Neural cell (in vitro differentiated cells): ENCODE results near the gene AVPI1. TPM values are rescaled to one million over a fixed set of nuclear protein-coding genes. Genes with fewer than 3 reads are reported as not detected.

Experiments
- H2AFZ ChIP-seq: fragments of 200-600, 300-800 bp; sonication (generic), shearing (Covaris generic); 2 replicates; pipeline ENCODE4 v1.6.0; 2014; ENCODE audit warnings: low read depth, mild to moderate bottlenecking, antibody characterized with exemption, low read length, moderate library complexity
- H3F3A ChIP-seq: fragments of 200-600 bp; shearing (Covaris generic); 2 replicates; pipeline ENCODE4 v1.6.1; 2016; ENCODE audit warnings: mild to moderate bottlenecking, moderate library complexity, mixed read lengths, antibody characterized with exemption, low read length; ENCODE audit not compliant: insufficient read depth, poor library complexity, severe bottlenecking
- H3K27ac ChIP-seq: fragments of 200-600, 300-800 bp; sonication (generic), shearing (Covaris generic); 2 replicates; pipeline ENCODE4 v1.5.1; 2014; ENCODE audit warnings: mild to moderate bottlenecking, low read length, moderate library complexity
- H3K27me3 ChIP-seq: fragments of 300-800, 200-600 bp; sonication (generic), shearing (Covaris generic); 2 replicates; pipeline ENCODE4 v1.6.0; 2014; ENCODE audit warnings: mild to moderate bottlenecking, low read depth, low read length, moderate library complexity; ENCODE audit not compliant: insufficient read depth
- H3K36me3 ChIP-seq: fragments of 300-800, 200-600 bp; sonication (generic), shearing (Covaris generic); 2 replicates; pipeline ENCODE4 v1.5.1; 2014; ENCODE audit warnings: mild to moderate bottlenecking, antibody characterized with exemption, low read length, moderate library complexity; ENCODE audit not compliant: insufficient read depth
- H3K4me2 ChIP-seq: fragments of 300-800, 200-600 bp; sonication (generic), shearing (Covaris generic); 2 replicates; pipeline ENCODE4 v1.6.0; 2014; ENCODE audit warnings: mild to moderate bottlenecking, low read length
- H3K4me3 ChIP-seq: fragments of 300-800, 200-600 bp; sonication (generic), shearing (Covaris generic); 2 replicates; pipeline ENCODE4 v1.5.1; 2014; ENCODE audit warnings: mild to moderate bottlenecking, low read length, moderate library complexity
- H3K79me2 ChIP-seq: fragments of 200-600 bp; shearing (Covaris generic); replicated peaks from 2 replicates; pipeline ENCODE4 v1.6.0; 2014; ENCODE audit warnings: mild to moderate bottlenecking, low read length, moderate library complexity; ENCODE audit not compliant: insufficient read depth
- H3K9ac ChIP-seq: fragments of 300-800, 200-600 bp; sonication (generic), shearing (Covaris generic); 2 replicates; pipeline ENCODE4 v1.6.1; 2016; ENCODE audit warnings: mild to moderate bottlenecking, low read length, mixed read lengths
- H3K9me2 ChIP-seq: fragments of 200-600 bp; shearing (Covaris generic); 2 replicates; pipeline ENCODE4 v1.6.1; 2016; ENCODE audit warnings: mild to moderate bottlenecking, low read length, mixed read lengths; ENCODE audit not compliant: insufficient read depth
- H3K9me3 ChIP-seq: fragments of 200-600, 300-800 bp; sonication (generic), shearing (Covaris generic); 2 replicates; pipeline ENCODE4 v1.6.1; 2016; ENCODE audit warnings: mild to moderate bottlenecking, mixed run types, low read length, moderate library complexity, mixed read lengths
- H4K20me1 ChIP-seq: fragments of 200-600 bp; shearing (Covaris generic); 2 replicates; pipeline ENCODE4 v1.6.1; 2016; ENCODE audit warnings: mild to moderate bottlenecking, mixed run types; ENCODE audit not compliant: insufficient read depth
- EP300 ChIP-seq: fragments of 450-650 bp; conservative IDR thresholded peaks from 2 replicates; pipeline ENCODE4 v1.6.1; 2014; ENCODE audit warnings: antibody characterized with exemption, mild to moderate bottlenecking, moderate library complexity; ENCODE audit not compliant: poor library complexity, severe bottlenecking
- EZH2 ChIP-seq: fragments of 200-600, 300-800 bp; shearing (Covaris generic), sonication (generic); IDR thresholded peaks from 2 replicates; pipeline ENCODE4 v1.6.1; 2014; ENCODE audit warnings: antibody characterized with exemption, low read length, borderline replicate concordance, mild to moderate bottlenecking; ENCODE audit not compliant: insufficient read depth, poor library complexity, severe bottlenecking
- MXI1 ChIP-seq: fragments of 450-650 bp; conservative IDR thresholded peaks from 2 replicates; pipeline ENCODE4 v1.6.1; 2014; ENCODE audit warnings: antibody characterized with exemption, mild to moderate bottlenecking; ENCODE audit not compliant: poor library complexity, severe bottlenecking
- POLR2AphosphoS5 ChIP-seq: IDR thresholded peaks from 2 replicates; pipeline ENCODE4 v1.6.1; 2012
- RAD21 ChIP-seq: fragments of 450-650 bp; conservative IDR thresholded peaks from 2 replicates; pipeline ENCODE4 v1.6.1; 2014; ENCODE audit warnings: antibody characterized with exemption, mild to moderate bottlenecking, moderate library complexity
- REST ChIP-seq: IDR thresholded peaks from 2 replicates; pipeline ENCODE4 v1.6.1; 2012; ENCODE audit warnings: borderline replicate concordance
- SMC3 ChIP-seq: fragments of 450-650 bp; conservative IDR thresholded peaks from 2 replicates; pipeline ENCODE4 v1.6.1; 2014; ENCODE audit warnings: antibody characterized with exemption, mild to moderate bottlenecking, moderate library complexity; ENCODE audit not compliant: poor library complexity
- TAF1 ChIP-seq: IDR thresholded peaks from 2 replicates; pipeline ENCODE4 v1.6.1; 2012; ENCODE audit warnings: low read depth
- polyA plus RNA-seq: library from polyadenylated mRNA; depleted of rRNA; stranded (reverse); fragments of >200 nt; gene quantifications from 2 replicates; pipeline ENCODE4 v1.2.3, GENCODE V29; 2014
- TF ChIP-seq, protein P1 (sequence below): fragments of 450-650 bp; IDR thresholded peaks from 2 replicates; pipeline ENCODE4 v1.5.1; 2014; ENCODE audit warnings: antibody characterized with exemption, mild to moderate bottlenecking, moderate library complexity; ENCODE audit not compliant: poor library complexity, severe bottlenecking

Gene AVPI1
- polyA plus RNA-seq, 1 donor from 2014 or later = 1.3 TPM

DNA sequence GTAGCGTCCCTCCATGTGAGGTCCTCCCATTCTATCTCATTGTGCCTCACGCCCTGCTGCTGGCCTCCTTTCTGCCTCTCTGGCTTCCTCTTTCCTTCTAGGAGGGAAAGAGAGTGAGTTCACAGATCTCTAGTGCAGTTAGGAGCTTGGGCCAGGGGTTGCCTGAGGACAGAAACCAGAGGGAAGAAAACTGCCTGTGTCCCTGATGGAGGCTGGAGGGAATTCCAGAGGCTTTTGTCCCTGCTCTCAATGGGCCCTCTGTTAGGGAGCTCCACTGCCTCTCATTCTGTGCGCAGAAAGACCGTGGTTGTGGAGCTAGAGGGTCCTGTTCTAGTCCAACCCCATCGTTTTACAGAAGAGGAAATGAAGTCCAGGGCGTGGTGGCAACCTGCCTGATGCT lies 31.1 kb upstream of the AVPI1 start:
- Histone ChIP-seq H3K9me3 (no peaks in the 10 kb centered on the region), H3K36me3 (no peaks in the 10 kb centered on the region), H3K79me2 (no peaks in the 10 kb centered on the region), H2AFZ (no peak overlapping the region), H3K9me2 (no peaks in the 10 kb centered on the region), H3K4me3 (no peak overlapping the region), H4K20me1 (no peaks in the 10 kb centered on the region), H3K4me2 (no peak overlapping the region), H3K9ac (no peak overlapping the region), H3K27me3 (peaks cover 12% of the 10 kb centered on the region), H3K27ac (no peak overlapping the region), H3F3A (no peaks in the 10 kb centered on the region)
- TF ChIP-seq SMC3 (no peak), EZH2 (no peak), REST (no peak), RAD21 (no peak), TAF1 (no peak), POLR2AphosphoS5 (no peak), MXI1 (no peak), EP300 (no peak)
- TF ChIP-seq, protein P1, sequence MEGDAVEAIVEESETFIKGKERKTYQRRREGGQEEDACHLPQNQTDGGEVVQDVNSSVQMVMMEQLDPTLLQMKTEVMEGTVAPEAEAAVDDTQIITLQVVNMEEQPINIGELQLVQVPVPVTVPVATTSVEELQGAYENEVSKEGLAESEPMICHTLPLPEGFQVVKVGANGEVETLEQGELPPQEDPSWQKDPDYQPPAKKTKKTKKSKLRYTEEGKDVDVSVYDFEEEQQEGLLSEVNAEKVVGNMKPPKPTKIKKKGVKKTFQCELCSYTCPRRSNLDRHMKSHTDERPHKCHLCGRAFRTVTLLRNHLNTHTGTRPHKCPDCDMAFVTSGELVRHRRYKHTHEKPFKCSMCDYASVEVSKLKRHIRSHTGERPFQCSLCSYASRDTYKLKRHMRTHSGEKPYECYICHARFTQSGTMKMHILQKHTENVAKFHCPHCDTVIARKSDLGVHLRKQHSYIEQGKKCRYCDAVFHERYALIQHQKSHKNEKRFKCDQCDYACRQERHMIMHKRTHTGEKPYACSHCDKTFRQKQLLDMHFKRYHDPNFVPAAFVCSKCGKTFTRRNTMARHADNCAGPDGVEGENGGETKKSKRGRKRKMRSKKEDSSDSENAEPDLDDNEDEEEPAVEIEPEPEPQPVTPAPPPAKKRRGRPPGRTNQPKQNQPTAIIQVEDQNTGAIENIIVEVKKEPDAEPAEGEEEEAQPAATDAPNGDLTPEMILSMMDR = no peak

DNA sequence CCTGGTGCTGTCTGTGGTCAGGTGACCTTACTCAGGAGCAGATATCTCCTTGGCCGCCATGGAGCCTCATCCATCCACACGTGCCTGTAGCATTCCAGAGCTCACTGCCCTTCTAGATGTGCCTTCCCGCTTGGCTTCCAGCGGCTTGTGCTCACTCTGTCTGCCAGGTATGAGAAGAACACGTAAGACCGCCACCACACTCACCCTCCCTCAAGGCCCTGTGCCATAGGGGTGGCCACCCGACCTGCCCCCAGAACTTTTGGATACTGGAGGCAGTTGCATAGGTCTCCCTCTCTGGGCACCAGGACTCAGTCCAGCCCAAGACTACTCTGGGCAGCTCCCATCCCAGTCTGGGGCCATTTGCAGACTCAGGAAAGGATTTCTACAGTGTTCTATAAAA lies 30.6 kb upstream of the AVPI1 start:
- Histone ChIP-seq H3K27me3 (peaks cover 16% of the 10 kb centered on the region), H3K79me2 (no peaks in the 10 kb centered on the region), H3K9ac (no peak overlapping the region), H3K4me2 (no peak overlapping the region), H3K9me3 (no peaks in the 10 kb centered on the region), H3K4me3 (no peak overlapping the region), H3F3A (no peaks in the 10 kb centered on the region), H2AFZ (no peak overlapping the region), H3K27ac (no peak overlapping the region), H4K20me1 (no peaks in the 10 kb centered on the region), H3K9me2 (no peaks in the 10 kb centered on the region), H3K36me3 (no peaks in the 10 kb centered on the region)
- TF ChIP-seq MXI1 = no peak
- no peak for TF ChIP-seq POLR2AphosphoS5
- TF ChIP-seq TAF1 = no peak
- TF ChIP-seq, protein P1 = no peak
